Central memory CD4-positive, alpha-beta T cell (primary cell): ENCODE measurements around the gene MTHFD1L.

ENCODE experiments used
- DNase-seq: peaks from one replicate; pipeline ENCODE4 v3.0.0; 2022

The MTHFD1L gene

DNA sequence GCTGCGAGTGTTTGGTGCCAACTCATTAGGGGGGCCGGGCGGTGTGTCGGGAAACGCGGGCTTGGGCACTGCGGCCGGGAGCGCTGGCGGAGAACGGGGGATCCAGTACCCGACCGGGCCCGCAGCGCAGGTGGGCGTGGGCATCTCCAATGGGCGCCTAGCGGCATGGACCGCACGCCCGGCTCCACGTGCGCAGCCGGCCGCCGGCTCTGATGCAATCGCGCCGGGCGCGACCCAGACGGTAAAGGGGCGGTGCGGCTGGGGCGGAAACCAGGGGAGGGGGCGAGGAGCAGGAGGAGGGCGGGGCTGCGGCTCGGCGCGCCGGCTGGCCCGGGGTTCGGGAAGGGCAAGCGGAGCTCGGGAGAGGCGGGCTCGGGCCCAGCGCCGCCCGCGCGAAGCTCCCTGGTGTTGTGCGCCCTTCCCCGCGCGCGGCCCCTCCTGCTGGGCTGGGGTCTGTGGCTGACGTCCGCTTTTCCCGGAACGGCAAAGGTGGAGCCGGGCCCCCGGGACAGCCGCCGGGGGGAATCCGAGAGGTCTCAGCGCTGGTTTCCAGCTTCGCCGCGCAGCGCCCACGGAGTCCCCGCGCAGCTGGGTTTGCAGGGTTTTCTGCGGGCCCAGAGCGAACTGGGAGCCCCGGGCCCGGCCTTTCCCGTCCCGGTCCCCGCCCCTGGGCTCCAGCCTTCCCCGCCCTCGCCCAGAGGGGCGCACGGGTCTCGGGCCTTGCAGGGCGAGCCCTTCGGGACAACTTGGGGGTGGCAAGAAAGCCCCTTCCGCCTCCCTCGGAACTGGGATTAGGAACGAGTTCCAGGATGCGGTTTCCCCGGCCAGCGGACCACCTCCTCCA is 867 bp downstream of the MTHFD1L start:
- peak; percentile 73 for DNase-seq

DNA sequence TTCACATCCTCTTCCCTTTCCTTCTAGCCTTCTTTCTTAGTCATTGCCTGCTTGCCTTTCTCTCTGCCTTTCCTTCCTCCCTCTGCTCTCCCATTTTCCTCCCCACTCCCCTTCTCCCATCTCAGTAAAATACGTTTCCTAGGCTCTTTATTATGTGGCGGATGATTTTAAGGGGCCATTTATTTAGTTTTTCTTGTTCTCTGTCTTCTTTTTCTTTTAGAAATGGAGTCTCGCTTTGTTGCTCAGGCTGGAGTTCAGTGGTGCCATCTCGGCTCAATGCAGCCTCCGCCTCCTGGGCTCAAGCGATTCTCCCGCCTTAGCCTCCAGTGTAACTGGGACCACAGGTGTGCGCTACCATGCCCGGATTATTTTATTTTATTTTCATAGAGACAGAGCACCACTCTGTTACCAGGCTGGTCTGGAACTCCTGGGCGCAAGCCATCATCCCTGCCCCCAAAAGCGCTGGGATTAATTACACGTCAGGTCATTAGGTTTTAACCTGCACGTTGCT is 1.5 kb downstream of the MTHFD1L start:
- no peak for DNase-seq

DNA sequence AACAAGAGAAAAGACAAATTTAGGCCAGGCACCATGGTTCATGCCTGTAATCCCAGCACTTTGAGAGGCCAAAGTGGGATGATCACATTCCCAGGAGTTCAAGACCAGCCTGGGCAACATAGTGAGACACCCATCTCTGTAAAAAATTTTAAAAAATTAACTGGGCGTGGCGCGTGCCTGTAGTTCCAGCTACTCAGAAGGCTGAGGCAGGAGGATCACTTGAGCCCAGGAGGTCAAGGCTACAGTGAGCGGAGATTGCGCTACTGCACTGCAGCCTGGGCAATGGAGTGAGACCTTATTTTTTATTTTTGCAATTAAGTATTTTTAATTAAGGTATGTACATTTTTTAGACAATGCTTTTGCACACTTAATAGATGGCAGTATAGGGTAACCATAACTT is 3.3 kb downstream of the MTHFD1L start:
- DNase-seq, result no peak

DNA sequence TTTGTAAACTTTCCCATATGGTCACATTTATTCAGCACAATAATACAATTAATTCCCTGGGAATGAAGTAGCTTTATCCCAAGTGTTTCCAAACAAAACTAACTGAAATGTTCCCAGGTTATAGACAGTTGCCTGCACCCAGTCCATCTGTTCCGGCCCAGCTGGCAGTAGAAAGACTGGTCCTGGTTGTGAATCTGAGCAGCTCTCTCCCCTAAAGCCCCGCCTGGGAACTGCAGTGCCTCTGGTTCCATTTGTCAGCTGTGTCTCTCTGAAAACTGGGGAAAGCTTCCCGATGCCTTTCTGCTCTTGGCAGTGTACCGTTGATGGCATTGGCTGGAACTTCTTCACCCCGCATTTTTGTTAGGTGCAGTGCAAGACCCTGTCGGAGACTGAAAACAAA is 8.7 kb downstream of the MTHFD1L start:
- DNase-seq, result no peak

DNA sequence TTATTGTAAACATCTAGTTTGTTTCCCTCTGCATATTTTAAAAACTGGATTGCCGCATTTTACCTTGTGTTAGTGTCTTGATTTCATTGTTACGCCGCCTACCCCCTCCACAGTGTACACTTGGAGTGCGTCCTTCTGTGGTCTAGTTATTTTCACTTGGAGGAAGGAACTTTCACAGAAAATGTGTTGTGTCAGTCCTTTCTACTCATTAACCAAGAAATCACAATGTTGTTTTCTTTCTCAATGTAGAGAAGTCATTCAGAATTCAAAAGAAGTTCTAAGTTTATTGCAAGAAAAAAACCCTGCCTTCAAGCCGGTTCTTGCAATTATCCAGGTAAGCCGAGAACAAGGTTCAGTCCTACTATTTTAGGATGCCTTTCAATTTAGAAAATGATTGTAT is 10.3 kb downstream of the MTHFD1L start:
- no peak for DNase-seq

DNA sequence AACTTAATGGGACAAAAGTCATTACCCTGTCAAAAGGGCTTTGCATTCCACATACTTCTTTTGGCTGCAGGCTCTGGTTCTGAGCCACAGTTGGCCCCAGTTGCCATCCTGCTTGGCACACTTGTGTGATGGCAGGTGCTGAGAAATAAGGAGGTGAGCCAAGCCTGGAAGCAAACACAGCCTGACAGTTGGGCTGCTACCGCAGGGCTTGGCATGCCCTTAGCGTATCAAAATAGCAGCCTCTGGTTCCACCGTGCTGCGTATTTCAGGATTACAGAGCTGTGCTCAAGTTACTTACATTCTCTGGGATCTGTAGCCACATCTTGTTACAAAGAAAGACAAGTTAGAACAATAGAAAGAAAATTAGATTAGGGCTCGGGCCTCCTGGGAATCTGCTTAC is 11.1 kb downstream of the MTHFD1L start:
- no peak for DNase-seq

DNA sequence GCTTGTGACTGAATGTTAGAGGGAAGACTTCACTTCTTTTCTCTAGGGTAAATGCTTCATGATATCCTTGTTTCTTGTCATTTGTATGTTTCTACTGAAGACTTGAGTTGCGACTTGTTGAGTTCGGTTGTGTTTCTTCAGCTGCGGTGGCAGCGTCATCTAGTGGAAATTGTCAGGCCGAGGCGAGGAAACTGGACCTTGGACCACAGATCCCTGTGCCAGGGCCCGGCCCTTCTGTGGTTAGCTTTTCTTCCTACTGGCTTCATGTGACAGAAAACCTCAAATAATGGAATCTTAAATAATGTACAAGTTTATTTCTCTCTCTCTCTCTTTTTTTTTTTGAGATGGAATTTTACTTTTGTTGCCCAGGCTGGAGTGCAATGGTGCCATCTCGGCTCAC is 12.4 kb downstream of the MTHFD1L start:
- no peak for DNase-seq

DNA sequence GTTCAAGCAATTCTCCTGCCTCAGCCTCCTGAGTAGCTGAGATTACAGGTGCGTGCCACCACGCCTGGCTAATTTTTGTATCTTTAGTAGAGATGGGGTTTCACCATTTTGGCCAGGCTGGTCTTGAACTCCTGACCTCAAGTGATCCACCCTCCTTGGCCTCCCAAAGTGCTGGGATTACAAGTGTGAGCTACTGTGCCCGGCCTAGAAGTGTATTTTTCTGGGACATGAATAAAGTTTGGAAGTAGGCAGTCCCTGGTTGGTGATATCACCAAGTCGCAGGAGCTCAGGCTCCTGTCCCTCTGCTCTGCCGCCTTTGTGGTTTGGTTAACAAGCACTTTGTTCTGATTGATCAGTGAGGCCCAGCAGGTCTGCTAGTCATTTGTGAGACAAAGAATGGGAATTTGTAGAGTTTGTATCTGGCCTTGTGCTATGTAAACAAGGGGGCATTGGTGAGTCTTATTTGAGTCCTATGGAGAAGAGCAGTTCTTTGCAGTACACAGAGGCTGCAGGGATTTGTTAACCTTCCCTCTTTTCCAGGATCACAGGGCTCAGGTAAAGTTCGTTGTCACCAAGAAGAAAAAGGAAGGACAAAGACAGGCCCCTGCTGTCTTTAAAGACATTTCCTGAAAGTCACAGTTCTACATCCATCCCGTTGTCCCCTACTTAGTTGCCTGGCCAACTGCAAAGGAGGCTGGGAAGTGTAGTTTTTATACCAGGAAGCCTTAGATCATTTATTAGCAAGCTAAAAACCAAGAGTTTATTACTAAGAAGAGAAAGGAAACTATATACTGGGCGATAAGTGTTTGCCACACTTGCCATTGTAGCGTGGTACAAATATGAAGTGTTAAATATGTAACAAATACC is 13.1 kb downstream of the MTHFD1L start:
- DNase-seq, result no peak

DNA sequence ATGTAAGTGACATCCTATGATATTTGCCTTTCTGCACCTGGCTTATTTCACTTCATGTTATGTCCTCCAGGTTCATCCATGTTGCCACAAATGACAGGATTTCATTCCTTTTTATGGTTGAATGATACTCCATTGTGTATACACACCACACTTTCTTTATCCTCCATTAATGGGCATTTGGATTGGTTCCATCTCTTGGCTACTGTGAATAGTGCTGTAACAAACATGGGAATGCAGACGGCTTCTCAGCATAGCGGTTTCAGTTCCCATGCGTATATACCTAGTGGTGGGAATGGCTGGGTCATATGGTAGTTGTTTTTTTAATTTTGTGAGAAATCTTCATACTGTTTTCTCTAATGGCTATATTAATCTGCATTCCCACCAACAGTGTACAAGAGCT is 14.8 kb downstream of the MTHFD1L start:
- DNase-seq, result no peak

DNA sequence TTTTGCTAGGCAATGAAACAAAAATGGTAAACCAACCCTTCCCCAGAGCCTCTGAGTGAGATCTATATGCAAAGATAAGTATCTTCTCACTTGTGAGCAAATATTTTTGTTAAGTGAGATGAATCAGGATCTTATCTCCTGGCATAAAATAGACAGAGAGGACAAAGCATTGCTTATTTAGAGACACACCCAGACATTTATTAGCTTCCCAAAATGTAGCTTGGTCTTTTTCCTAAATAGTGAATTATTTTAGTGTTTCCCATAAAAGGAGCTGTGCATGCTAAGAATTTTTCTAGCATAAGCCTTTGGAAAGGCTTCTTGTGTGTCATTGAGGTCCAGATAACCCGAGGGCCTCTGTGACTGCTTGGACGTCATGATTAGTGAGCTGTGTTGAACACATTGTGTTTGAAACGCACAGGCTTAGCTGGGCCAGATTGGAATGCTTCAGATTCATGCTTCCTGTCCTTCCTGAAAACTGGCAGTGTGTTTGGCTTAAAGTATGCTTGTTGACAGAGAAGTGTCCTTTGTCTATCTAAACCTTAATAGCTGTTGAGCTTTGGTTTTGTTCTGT is 16.5 kb downstream of the MTHFD1L start:
- no peak for DNase-seq

DNA sequence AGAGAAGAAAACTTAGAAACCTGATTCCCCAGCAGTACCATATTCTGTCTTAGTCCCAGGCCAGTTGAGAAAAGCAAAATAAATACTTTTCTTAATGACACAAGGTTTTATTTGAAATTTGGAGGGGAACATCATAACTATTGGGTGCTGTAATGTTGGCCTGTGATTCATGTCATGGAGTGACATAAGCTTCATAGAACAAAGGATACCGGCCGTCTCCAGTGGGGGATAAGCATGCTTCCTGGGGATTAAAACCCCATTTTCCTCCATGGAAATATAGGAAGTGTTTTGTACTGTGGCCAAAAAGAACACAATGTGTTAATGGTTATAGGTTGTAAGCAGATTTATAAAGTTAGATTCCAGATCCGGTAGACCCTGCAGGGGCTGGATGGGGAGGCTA is 18.0 kb downstream of the MTHFD1L start:
- DNase-seq, result no peak

DNA sequence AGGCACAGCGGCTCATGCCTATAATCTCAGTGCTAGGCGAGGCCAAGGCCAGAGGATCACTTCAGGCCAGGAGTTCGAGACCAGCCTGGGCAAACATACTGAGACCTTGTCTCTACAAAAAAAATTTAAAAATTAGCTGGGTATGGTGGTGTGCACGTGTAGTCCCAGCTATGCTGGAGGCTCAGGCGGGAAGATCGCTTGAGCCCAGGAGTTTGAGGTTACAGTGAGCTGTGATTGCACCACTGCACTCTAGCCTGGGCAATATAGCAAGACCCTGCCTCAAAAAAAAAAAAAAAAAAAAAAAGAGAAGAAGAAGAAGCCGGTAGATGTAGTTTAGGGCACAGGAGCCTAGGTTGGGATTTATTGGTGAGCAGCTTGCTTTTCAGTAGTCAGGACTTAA is 20.7 kb downstream of the MTHFD1L start:
- DNase-seq, result no peak

DNA sequence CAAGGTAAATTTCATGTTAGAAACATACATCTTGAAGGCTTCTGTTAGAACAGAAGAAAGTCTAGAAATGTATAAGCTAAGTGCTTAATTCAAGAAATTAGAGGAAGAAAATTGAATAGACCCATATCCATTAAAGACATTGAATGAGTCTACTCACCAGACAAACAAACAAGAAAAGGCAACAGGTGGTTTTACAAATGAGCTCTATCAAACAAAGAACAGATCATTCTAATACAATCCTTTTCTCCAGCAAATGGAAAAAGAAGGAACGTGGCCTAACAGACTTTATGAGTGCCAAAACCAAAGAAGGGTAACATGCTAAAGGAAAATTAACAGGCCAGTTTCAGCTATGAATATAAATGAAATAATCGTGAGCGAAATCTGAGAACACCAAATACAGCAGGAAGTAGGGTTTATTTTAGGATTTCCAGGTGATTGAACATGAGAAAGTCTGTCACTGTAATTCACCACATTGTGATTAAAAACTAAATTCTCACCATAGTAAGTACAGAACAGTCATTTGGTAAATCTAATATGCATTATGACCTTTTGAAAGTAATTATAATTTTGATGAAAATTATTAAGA is 22.6 kb downstream of the MTHFD1L start:
- no peak for DNase-seq

DNA sequence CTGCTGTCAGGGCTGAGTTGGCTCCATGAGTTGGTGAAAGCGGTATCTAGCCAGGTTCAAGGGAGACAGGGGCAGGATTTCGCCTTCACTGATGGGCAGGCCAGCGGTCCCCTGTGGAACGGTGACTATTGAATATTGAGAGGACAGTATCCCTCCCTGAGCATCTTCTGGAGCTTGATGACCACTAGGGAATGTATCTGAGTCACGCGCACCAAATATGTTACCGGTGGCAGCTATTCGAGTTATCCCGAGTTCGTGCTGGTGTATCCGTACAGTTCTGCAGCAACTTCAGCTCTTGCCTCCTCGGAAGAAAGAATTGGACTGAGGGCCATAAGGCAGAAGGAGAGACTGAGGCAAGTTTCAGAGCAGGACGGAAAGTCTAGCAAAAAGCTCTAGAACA is 24.8 kb downstream of the MTHFD1L start:
- no peak for DNase-seq

DNA sequence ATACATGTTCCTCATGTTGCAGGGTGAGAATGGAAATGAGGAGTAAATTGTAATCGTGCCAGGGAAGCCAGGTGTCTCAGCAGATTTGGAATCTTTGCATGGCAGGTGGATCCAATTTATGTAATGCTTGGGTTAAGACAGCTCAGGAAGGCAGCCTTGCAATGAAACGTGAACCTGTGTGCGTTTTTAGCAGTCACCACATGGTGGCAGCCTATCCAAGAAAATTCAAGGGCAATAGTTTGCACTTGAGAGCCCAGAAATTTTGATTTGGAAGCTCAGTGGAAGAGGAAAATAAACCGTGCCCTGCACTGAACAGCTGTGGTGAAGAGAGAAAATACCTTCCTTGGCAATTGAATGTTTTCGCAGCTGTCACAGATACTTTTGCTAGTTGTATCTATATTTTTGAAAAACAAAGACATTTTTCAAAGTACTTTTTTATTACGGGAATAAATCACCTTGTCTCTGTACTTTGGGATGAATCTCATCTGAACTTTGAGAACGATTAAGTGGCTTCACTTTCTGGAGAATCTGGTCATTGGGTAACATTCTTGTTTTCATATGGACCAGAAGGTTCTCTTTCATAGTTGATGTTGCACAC is 26.5 kb downstream of the MTHFD1L start:
- peak; percentile 44 for DNase-seq

DNA sequence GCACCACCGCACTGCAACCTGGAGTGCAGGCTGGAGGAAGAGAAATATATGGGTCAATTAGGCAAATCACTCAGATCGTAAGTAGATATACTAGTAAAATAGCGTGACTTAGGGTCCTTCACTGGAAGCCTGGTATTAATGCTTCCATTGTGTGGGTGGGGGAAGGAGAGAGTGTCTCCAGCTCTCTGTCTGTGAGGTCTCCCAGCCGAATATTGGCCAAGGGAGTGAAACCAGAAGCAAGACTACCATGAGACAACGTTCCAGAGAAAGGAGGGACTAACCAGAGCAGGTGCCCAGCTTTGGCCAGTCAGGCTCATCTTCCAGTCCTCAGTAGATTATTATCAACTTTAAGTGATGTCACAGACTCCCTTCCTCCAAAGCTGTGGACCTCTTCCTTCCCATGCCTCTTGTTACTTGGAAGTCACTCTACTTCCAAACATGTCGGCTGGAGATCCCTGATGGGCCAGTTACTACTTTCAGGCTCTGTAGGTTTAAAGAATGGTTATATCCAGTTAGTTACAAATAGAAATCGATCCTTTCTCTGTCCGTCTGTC is 28.8 kb downstream of the MTHFD1L start:
- no peak for DNase-seq

DNA sequence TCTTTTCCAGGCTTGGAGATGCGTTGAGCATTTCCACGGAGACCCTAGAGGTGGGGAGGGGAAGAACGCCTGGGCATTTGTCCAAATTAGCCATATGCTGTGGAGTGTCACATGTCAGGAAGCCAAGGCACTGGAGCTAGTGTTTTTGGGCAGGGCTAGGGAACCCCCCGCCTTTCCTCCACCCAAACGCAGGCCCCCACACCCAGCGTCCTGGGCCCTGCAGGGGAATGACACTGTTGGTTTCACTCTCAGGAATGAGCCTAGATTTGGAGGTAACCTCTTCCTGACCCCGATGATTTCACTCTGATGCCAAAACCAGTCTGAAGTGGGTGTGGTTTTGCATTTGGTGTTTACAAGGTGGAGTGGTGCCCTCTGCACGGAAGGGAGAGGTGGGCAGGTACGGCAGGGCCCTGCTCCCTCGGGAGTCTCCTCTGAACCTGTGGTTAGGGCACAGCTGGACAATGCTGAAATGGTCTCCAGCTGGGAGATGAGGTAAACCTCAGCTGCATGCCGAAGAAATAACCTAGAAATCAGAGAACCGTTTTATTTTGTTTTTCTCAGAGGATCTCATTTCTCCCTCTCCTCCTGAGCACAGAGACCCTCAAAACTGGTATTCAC is 29.5 kb downstream of the MTHFD1L start:
- peak; percentile 12 for DNase-seq

DNA sequence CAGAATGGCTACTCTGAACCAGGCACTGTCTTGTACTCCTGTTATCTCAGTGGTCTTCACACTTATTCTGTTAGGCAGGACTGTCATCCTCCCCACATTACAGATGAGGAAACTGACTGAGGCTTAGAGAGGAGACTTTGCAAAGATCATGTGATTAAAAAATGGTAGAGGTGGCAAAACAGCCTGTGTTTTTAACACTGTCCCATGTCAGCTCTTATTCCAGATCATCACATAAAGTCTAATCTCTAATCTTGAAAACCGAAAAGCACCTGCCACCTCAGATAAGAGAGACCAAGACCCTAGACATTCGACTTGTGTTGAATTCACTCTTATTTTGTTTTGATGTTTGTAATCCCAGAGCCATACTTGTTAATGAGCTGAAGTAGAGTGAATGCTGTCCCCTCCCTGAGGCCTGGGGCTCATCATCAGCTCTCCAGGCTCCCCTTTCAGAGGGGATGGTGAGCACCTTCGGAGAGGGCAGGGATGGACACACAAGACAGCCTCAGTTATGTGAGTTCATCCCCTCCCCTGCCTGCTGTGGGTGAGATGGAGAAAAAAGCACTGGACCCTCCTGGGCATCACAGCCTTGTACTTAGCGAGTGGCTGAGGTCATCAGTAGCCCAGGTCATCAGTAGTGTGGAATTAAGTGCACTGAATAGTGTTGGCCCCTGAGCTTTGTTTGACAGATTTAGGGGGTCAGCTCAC is 30.6 kb downstream of the MTHFD1L start:
- DNase-seq, result no peak

DNA sequence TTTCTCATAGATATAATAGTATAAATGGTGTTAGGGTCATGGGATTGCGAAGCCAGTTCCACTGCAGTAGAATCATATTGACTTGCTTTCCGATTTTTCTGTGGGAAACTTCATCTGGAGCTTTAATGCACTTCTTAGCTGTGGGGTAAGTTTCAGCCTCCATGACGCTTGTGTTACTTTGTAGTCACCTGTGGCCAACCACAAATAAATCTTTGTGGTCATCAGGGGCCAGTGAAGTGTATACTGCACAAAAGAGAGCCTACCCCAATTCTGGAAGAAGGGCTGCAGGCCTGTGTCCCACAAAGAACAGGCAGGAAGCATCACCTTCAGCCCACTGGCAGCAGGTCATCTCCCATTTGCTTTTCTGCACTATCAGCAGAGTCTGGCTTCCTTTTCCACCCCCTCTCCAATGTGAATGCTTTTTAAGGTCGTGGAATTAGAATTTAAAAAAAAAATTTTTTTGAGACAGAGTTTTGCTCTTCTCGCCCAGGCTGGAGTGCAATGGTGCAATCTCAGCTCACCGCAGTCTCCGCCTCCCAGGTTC is 32.0 kb downstream of the MTHFD1L start:
- DNase-seq, result no peak

DNA sequence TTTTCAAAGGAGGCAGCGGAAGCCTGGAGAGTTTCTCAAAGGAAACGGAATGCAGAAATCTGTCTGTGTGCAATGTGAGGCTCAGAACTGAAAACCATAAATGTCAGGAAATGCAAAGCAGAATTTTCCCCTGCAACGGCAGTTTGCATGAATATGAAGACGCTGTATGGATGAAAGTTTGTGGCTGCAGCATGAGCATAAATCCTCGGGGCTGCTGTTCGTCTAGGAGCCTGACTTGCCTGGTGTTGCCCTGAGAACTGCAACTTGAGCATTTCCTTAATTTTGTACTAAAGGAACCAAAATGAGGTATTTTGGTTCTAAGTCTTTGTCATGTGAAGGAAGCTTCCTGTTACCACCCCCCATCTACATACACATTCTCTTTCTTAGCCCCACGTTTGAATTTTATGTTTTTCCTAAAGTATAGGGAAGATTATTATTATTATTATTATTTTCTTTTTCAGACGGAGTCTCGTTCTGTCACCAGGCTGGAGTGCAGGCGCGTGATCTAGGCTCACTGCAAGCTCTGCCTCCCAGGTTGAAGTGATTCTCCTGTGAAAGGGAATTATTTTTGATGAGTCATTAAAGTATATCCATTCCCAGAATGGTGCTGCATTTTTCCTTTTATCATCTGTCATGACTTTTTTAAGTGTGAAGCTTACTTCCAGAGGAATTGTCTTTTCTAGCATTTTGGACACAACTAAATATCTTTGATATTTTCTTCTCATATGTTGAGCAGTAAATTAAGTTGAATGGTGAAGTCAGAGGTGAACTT is 33.1 kb downstream of the MTHFD1L start:
- no peak for DNase-seq
